Measurements from ENCODE around the gene FABP7. TPM values are rescaled to one million over a fixed set of nuclear protein-coding genes. Genes with fewer than 3 reads are reported as not detected.

The FABP7 gene
- total RNA-seq, 4 donors from 2014 or later: not detected

- intact Hi-C loops (cut with DNase I): no loop called here
- Histone ChIP-seq H3K4me1 (no peaks in the 10 kb centered on the region), H3K4me3 (no peak overlapping the region), H3K9me3 (no peaks in the 10 kb centered on the region), H3K27ac (replicated peaks in 1 of 4) (no peak overlapping the region), H3K36me3 (peaks cover 0 to 19% (median 7%) of the 10 kb centered on the region in 4 donors), H3K27me3 (no peaks in the 10 kb centered on the region)
- DNase-seq (ENCODE audit: extremely low spot score): no peak
- WGBS: 62% methylated on average over 5 of the region's 5 CpGs
- TF ChIP-seq POLR2A (IDR thresholded peaks at IDR 0.05; ENCODE audit: low read depth): no peak
Observed at GRCh38 chr6:122804962-122805485, 25.5 kb downstream of the FABP7 start.

- WGBS: 92% methylated on average over 2 of the region's 2 CpGs
- DNase-seq (ENCODE audit: extremely low spot score): no peak
- intact Hi-C loops (cut with DNase I): no loop called here
- Histone ChIP-seq H3K36me3 (peaks cover 0 to 23% (median 7%) of the 10 kb centered on the region in 4 donors), H3K9me3 (no peaks in the 10 kb centered on the region), H3K27me3 (no peaks in the 10 kb centered on the region), H3K4me3 (no peak overlapping the region), H3K27ac (replicated peaks in 1 of 4) (no peak overlapping the region), H3K4me1 (no peaks in the 10 kb centered on the region)
- TF ChIP-seq POLR2AphosphoS5 (IDR thresholded peaks at IDR 0.05) (no peak), POLR2A (IDR thresholded peaks at IDR 0.05; ENCODE audit: low read depth) (no peak), EP300 (IDR thresholded peaks at IDR 0.05) (no peak), CTCF (IDR thresholded peaks at IDR 0.05) (no peak)
Observed at GRCh38 chr6:122806291-122806690, 26.8 kb downstream of the FABP7 start.

GRCh38 chr6:122808121-122808885 is 28.8 kb downstream of the FABP7 start:
- no peaks in the 10 kb centered on the region for H3K4me1 ChIP-seq
- H3K4me3 ChIP-seq: no peak overlapping the region
- no peaks in the 10 kb centered on the region for H3K27me3 ChIP-seq
- DNase-seq (ENCODE audit: extremely low spot score): no peak
- intact Hi-C loops (cut with DNase I): no loop called here
- no peak overlapping the region for H3K27ac ChIP-seq (replicated peaks in 1 of 4)
- no peak for TF ChIP-seq EP300 (IDR thresholded peaks at IDR 0.05)
- TF ChIP-seq POLR2A (IDR thresholded peaks at IDR 0.05; ENCODE audit: low read depth): no peak
- TF ChIP-seq CTCF (IDR thresholded peaks at IDR 0.05): no peak
- no peak for TF ChIP-seq POLR2AphosphoS5 (IDR thresholded peaks at IDR 0.05)
- peaks cover 0 to 23% (median 7%) of the 10 kb centered on the region in 4 donors for H3K36me3 ChIP-seq
- no peaks in the 10 kb centered on the region for H3K9me3 ChIP-seq
- WGBS: 96% methylated on average over 10 of the region's 10 CpGs

GRCh38 chr6:122809001-122809400 is 29.5 kb downstream of the FABP7 start:
- TF ChIP-seq CTCF (IDR thresholded peaks at IDR 0.05) (no peak), POLR2AphosphoS5 (IDR thresholded peaks at IDR 0.05) (no peak), EP300 (IDR thresholded peaks at IDR 0.05) (no peak), POLR2A (IDR thresholded peaks at IDR 0.05; ENCODE audit: low read depth) (no peak)
- intact Hi-C loops (cut with DNase I): no loop called here

GRCh38 chr6:122809691-122810090 is 30.2 kb downstream of the FABP7 start:
- H3K9me3 ChIP-seq: no peaks in the 10 kb centered on the region

More at GRCh38 chr6:122809001-122809400, 29.5 kb downstream of the FABP7 start:
- Histone ChIP-seq H3K27ac (replicated peaks in 1 of 4) (no peak overlapping the region), H3K4me3 (no peak overlapping the region), H3K27me3 (no peaks in the 10 kb centered on the region), H3K36me3 (peaks cover 0 to 20% (median 6%) of the 10 kb centered on the region in 4 donors), H3K4me1 (no peaks in the 10 kb centered on the region), H3K9me3 (no peaks in the 10 kb centered on the region)
- no peak for DNase-seq (ENCODE audit: extremely low spot score)
- WGBS: 53% methylated on average over 4 of the region's 4 CpGs

More at GRCh38 chr6:122809691-122810090, 30.2 kb downstream of the FABP7 start:
- intact Hi-C loops (cut with DNase I): no loop called here
- peaks cover 0 to 16% (median 5%) of the 10 kb centered on the region in 4 donors for H3K36me3 ChIP-seq
- WGBS: 88% methylated on average over 2 of the region's 2 CpGs
- TF ChIP-seq CTCF (IDR thresholded peaks at IDR 0.05): no peak
- no peak overlapping the region for H3K27ac ChIP-seq (replicated peaks in 1 of 4)
- DNase-seq (ENCODE audit: extremely low spot score): no peak
- H3K4me3 ChIP-seq: no peak overlapping the region
- no peaks in the 10 kb centered on the region for H3K27me3 ChIP-seq
- no peaks in the 10 kb centered on the region for H3K4me1 ChIP-seq

Measured in esophagus muscularis mucosa (tissue), 4 donors.